Measurements from ENCODE around the gene ADGRD2. TPM values are rescaled to one million over a fixed set of nuclear protein-coding genes. Genes with fewer than 3 reads are reported as not detected.

Gene ADGRD2
- total and polyA plus RNA-seq, 2 of the 13 experiments (the other 11 are each of a cell fraction or from before 2014, with no cell fraction given), result not detected

DNA sequence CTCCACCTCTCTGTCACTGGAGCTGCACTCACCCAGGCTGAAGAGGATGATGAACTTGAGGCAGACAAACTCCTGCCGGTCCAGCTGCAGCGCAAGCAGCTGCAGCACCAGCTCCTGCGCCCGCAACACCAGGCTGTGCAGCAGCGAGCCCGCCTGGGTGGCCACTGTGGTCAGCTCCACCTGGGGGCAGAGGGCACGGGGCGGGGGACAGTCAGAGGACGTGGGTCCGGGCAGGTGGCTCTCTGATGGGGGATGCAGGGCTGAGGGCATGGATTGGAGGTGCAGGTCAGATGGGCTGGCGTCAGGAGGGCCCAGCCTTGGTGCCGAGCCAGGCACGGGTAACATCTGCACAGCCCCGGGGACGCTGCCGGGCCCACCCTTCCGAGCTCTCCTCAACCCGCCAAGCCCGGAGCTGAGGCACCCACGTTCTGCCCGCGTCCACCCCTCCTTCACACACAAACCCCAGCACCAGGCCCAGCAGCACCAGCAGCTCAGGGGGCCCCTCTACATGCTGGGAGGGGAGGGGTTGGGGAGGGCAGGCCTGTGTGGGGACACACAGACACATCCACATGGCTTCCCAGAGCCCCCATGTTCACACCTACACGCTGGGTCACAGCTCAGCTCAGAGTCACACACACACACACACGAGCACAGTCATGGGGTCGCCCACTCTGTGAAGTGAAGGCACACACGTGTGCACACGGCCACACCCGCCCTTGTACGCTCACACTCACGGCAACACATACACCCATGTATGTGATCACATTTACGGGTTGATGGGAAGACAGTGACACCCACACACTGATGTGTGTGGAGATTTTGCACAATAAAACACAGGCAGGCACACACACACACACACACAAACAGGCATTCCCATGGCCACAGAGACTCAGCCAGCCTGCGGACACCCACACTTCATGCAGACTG is 41.1 kb downstream of the ADGRD2 start:
- DNase-seq (ENCODE audit: low spot score), result no peak
- intact Hi-C loops (cut with micrococcal nuclease; ENCODE audit: unreplicated experiment) (no loop called here), in situ Hi-C loops (cut with HindIII; ENCODE audit: extremely low pct_ligation_motif_present, low pct_unique_long_range_greater_than_20kb) (no loop called here)
- TF ChIP-seq POLR2A (IDR thresholded peaks at IDR 0.05; ENCODE audit: insufficient read depth in 1 of 2, low read depth in 2 of 2, low read length in 2 of 2) (0 out of 4 replicates have a peak, but pooled peaks of 1 of the 2 experiments have one; percentile 5), AGO2 (optimal IDR thresholded peaks at IDR 0.05; ENCODE audit: low read depth, low read length) (peak; percentile 84), SMAD1 (CRISPR knock-in tag; IDR thresholded peaks at IDR 0.05; ENCODE audit: borderline replicate concordance, low read depth) (no peak), BHLHE40 (IDR thresholded peaks at IDR 0.05; ENCODE audit: low read length) (no peak), NFRKB (IDR thresholded peaks at IDR 0.05) (no peak), RXRB (CRISPR knock-in tag; IDR thresholded peaks at IDR 0.05; ENCODE audit: borderline replicate concordance) (no peak), RBFOX2 (IDR thresholded peaks at IDR 0.05; ENCODE audit: low read depth, low read length) (0 out of 2 replicates have a peak, but pooled peaks have one; percentile 36), ZBTB7B (CRISPR knock-in tag; IDR thresholded peaks at IDR 0.05) (no peak), TMF1 (CRISPR knock-in tag; IDR thresholded peaks at IDR 0.05; ENCODE audit: low read depth) (no peak), BRD4 (CRISPR knock-in tag; IDR thresholded peaks at IDR 0.05) (no peak), TARDBP (CRISPR knock-in tag; IDR thresholded peaks at IDR 0.05) (0 out of 2 replicates have a peak, but pooled peaks have one; percentile 39), MTF2 (CRISPR knock-in tag; IDR thresholded peaks at IDR 0.05; ENCODE audit: borderline replicate concordance) (no peak), HNRNPH1 (optimal IDR thresholded peaks at IDR 0.05; ENCODE audit: low read depth, low read length) (peak; percentile 17), ZNF224 (CRISPR knock-in tag; IDR thresholded peaks at IDR 0.05) (no peak), MBD4 (IDR thresholded peaks at IDR 0.05; ENCODE audit: borderline replicate concordance, low read length) (no peak), MXI1 (IDR thresholded peaks at IDR 0.05; ENCODE audit: borderline replicate concordance, low read depth, low read length) (no peak), RFX1 (IDR thresholded peaks at IDR 0.05) (no peak), CBX2 (IDR thresholded peaks at IDR 0.05; ENCODE audit: low read depth, low read length) (no peak), CBX2 (CRISPR knock-in tag; IDR thresholded peaks at IDR 0.05; ENCODE audit: low read depth) (no peak), MBNL3 (CRISPR knock-in tag; conservative IDR thresholded peaks at IDR 0.05) (no peak)
- TF ChIP-seq, protein P1, sequence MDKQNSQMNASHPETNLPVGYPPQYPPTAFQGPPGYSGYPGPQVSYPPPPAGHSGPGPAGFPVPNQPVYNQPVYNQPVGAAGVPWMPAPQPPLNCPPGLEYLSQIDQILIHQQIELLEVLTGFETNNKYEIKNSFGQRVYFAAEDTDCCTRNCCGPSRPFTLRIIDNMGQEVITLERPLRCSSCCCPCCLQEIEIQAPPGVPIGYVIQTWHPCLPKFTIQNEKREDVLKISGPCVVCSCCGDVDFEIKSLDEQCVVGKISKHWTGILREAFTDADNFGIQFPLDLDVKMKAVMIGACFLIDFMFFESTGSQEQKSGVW (CRISPR knock-in tag; IDR thresholded peaks at IDR 0.05; ENCODE audit: borderline replicate concordance), result no peak
- TF ChIP-seq, protein P2, sequence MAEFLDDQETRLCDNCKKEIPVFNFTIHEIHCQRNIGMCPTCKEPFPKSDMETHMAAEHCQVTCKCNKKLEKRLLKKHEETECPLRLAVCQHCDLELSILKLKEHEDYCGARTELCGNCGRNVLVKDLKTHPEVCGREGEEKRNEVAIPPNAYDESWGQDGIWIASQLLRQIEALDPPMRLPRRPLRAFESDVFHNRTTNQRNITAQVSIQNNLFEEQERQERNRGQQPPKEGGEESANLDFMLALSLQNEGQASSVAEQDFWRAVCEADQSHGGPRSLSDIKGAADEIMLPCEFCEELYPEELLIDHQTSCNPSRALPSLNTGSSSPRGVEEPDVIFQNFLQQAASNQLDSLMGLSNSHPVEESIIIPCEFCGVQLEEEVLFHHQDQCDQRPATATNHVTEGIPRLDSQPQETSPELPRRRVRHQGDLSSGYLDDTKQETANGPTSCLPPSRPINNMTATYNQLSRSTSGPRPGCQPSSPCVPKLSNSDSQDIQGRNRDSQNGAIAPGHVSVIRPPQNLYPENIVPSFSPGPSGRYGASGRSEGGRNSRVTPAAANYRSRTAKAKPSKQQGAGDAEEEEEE (CRISPR knock-in tag; IDR thresholded peaks at IDR 0.05; ENCODE audit: borderline replicate concordance), result no peak
- H3K4me1 ChIP-seq (ENCODE audit: insufficient read depth, low read length), result no peaks in the 10 kb centered on the region
- no peaks in the 10 kb centered on the region for H4K20me1 ChIP-seq (ENCODE audit: insufficient read depth, low read length)
- no peak overlapping the region for H2AFZ ChIP-seq (ENCODE audit: low read length)
- no peak overlapping the region for H3K27ac ChIP-seq (ENCODE audit: extremely low read length, insufficient read depth, low read length)
- H3K4me2 ChIP-seq (ENCODE audit: low read depth, low read length), result no peak overlapping the region
- H3K79me2 ChIP-seq (ENCODE audit: insufficient read depth, low read length), result no peaks in the 10 kb centered on the region
- H3K9ac ChIP-seq (ENCODE audit: insufficient read depth, low read depth, low read length), result no peak overlapping the region
- H3K27me3 ChIP-seq (ENCODE audit: control insufficient read depth in 1 of 2, insufficient read depth in 2 of 2, low read length in 2 of 2), result no peaks in the 10 kb centered on the region
- peak; percentile 3; the same call in 1 of the 3 replicates for ATAC-seq
- H3K4me3 ChIP-seq (replicated peaks in 1 of 3; ENCODE audit: insufficient read depth in 1 of 3, low read depth in 2 of 3, low read length in 3 of 3), result no peak overlapping the region
- WGBS (ENCODE audit: low lambda C conversion rate), result 94% methylated on average over 11 of the region's 32 CpGs
- ChIA-PET POLR2A (no interaction called here), CTCF (ENCODE audit: low intra/inter-chr PET ratio, low total read pairs) (no interaction called here)
- no TSS peak for BruUV-seq (replicated peaks)
- H3K36me3 ChIP-seq (replicated peaks in 1 of 2; ENCODE audit: control insufficient read depth in 1 of 2, insufficient read depth in 2 of 2, low read length in 2 of 2), result peaks cover 1 to 2% of the 10 kb centered on the region in 2 experiments; a peak in 3 of 5 replicates
- FAIRE-seq, result no peak
- H3K9me3 ChIP-seq (ENCODE audit: low read length), result no peaks in the 10 kb centered on the region

Measured in HepG2 (cell line).